Naive thymus-derived CD8-positive, alpha-beta T cell (primary cell): ENCODE data around the gene PBX2. TPM values are rescaled to one million over a fixed set of nuclear protein-coding genes. Genes with fewer than 3 reads are reported as not detected.
A peak's percentile ranks its signal among the peaks of the same experiment; 100 is the strongest.

ENCODE experiments used
- ATAC-seq, 2 donors: fragments of 150-1000 bp; cut with Tn5 transposase in 1 of 2; sonication (Bioruptor Pico), chemical (Tn5 transposase) in 1 of 2; 1 replicate in 1 of 2; 2 replicates in 1 of 2; pipeline ENCODE4 v1.10.0; 2021; ENCODE audit warnings: mild to moderate bottlenecking in 2 of 2, moderate library complexity in 2 of 2
- POLR2A ChIA-PET: fragments of 350-600 bp; sonication (Branson Sonifier 250); formaldehyde crosslinking; loops from one replicate; lab custom pipeline; 2021; ENCODE audit warnings: antibody characterized with exemption; lab: Charles Lee
- DNase-seq, 10 donors: peaks; one replicate each; pipeline versions ENCODE4 v3.0.0 to v3.0.0-alpha.2; 2020 to 2022
- H3K27ac Mint-ChIP-seq, 10 donors: one replicate each; pipeline ENCODE4 v1.8.0; 2020 to 2022; ENCODE audit warnings: mild to moderate bottlenecking in 10 of 10, mixed read lengths in 10 of 10, moderate library complexity in 4 of 10, inconsistent platforms in 1 of 10
- H3K27me3 Mint-ChIP-seq, 5 donors: one replicate each; pipeline ENCODE4 v1.8.0; 2021 to 2022; ENCODE audit warnings: mixed read lengths in 5 of 5
- H3K36me3 Mint-ChIP-seq, 3 donors: one replicate each; pipeline ENCODE4 v1.8.0; 2020 to 2022; ENCODE audit warnings: mixed read lengths in 3 of 3, mild to moderate bottlenecking in 2 of 3, inconsistent platforms in 1 of 3
- H3K4me1 Mint-ChIP-seq, 4 donors: one replicate each; pipeline ENCODE4 v1.8.0; 2021 to 2022; ENCODE audit warnings: mixed read lengths in 4 of 4
- H3K4me3 Mint-ChIP-seq, 10 donors: one replicate each; pipeline ENCODE4 v1.8.0; 2020 to 2022; ENCODE audit warnings: mild to moderate bottlenecking in 10 of 10, mixed read lengths in 10 of 10, moderate library complexity in 6 of 10, inconsistent platforms in 1 of 10
- H3K9me3 Mint-ChIP-seq, 9 donors: one replicate each; pipeline ENCODE4 v1.8.0; 2020 to 2022; ENCODE audit warnings: mixed read lengths in 9 of 9, mild to moderate bottlenecking in 3 of 9, inconsistent platforms in 1 of 9, moderate library complexity in 1 of 9
- polyA plus RNA-seq, 3 donors: library from polyadenylated mRNA; unstranded; fragments of 300-500 nt; fragmentation: Illumina TruSeq; gene quantifications; one replicate each; pipeline ENCODE4 v1.2.3, GENCODE V29; 2021
- total RNA-seq, 8 experiments: library from RNA in 2 of 8; stranded (reverse) in 2 of 8; gene quantifications; one replicate each; pipeline ENCODE4 v1.2.3 and lab custom pipeline; 2021 to 2026

PBX2 gene
- total and polyA plus RNA-seq, 5 experiments from 2014 or later: 1.6 to 174 (median 2.2) TPM

- Mint-ChIP-seq H3K27ac (peak overlapping the region; percentile 95 to 100 (median 98)), H3K4me3 (peak overlapping the region; percentile 88 to 100 (median 94)), H3K4me1 (peaks cover 49 to 78% (median 76%) of the 10 kb centered on the region in 4 donors), H3K27me3 (no peaks in the 10 kb centered on the region), H3K36me3 (peaks cover 0 to 30% (median 4%) of the 10 kb centered on the region in 3 donors), H3K9me3 (no peaks in the 10 kb centered on the region)
- DNase-seq (peak in 1 of 10 donors; percentile 7), ATAC-seq (no peak)
- POLR2A ChIA-PET: interaction anchor here (0.7 to 9.4 kb wide), 9 partner anchors 13 to 795 kb away, joined by 3 to 303 read pairs (median 9); partner anchors contain the start of genes ATF6B, DXO, EGFL8 and FKBPL
Observed at GRCh38 chr6:32176476-32177182, 13.4 kb downstream of the PBX2 start.

- ATAC-seq (peak; percentile 42 to 46), DNase-seq (peak; percentile 90 to 98 (median 96))
- Mint-ChIP-seq H3K9me3 (no peaks in the 10 kb centered on the region), H3K36me3 (peaks cover 0 to 26% (median 4%) of the 10 kb centered on the region in 3 donors), H3K4me1 (peaks cover 52 to 80% (median 77%) of the 10 kb centered on the region in 4 donors), H3K4me3 (peak within 1 kb of the TSS; percentile 88 to 100 (median 94)), H3K27ac (peak within 1 kb of the TSS; percentile 95 to 100 (median 98)), H3K27me3 (no peaks in the 10 kb centered on the region)
- POLR2A ChIA-PET: interaction anchor here (0.7 to 9.4 kb wide), 7 partner anchors 12 to 795 kb away, joined by 3 to 303 read pairs (median 9); partner anchors contain the start of genes ATF6B, DXO, EGFL8 and FKBPL
Observed at GRCh38 chr6:32175711-32176475, 14.1 kb downstream of the PBX2 start, which contains the start of gene AGPAT1. Gene AGPAT1, minus strand, starts transcription at chr6:32176084. Its CDS starts 4,588 bp downstream, at chr6:32171496.

- ATAC-seq (no peak), DNase-seq (peak in 1 of 10 donors; percentile 38)
- POLR2A ChIA-PET: no interaction called here
- peaks cover 0 to 23% (median 4%) of the 10 kb centered on the region in 3 donors for H3K36me3 Mint-ChIP-seq
- H3K4me3 Mint-ChIP-seq: peak overlapping the region; percentile 80 to 100 (median 93)
- no peaks in the 10 kb centered on the region for H3K27me3 Mint-ChIP-seq
- H3K4me1 Mint-ChIP-seq: peaks cover 48 to 75% (median 74%) of the 10 kb centered on the region in 4 donors
- H3K9me3 Mint-ChIP-seq: no peaks in the 10 kb centered on the region
- H3K27ac Mint-ChIP-seq: peak overlapping the region; percentile 38 to 99 (median 84)
Observed at GRCh38 chr6:32175322-32175710, 14.7 kb downstream of the PBX2 start.

GRCh38 chr6:32174416-32174815, 15.6 kb downstream of the PBX2 start:
- peak overlapping the region in 9 of 10 donors; percentile 56 to 100 (median 93) for H3K4me3 Mint-ChIP-seq
- no peak for ATAC-seq
- no peaks in the 10 kb centered on the region for H3K9me3 Mint-ChIP-seq
- H3K4me1 Mint-ChIP-seq: peaks cover 51 to 76% (median 68%) of the 10 kb centered on the region in 4 donors
- H3K36me3 Mint-ChIP-seq: peaks cover 0 to 23% (median 5%) of the 10 kb centered on the region in 3 donors
- H3K27me3 Mint-ChIP-seq: no peaks in the 10 kb centered on the region
- POLR2A ChIA-PET: interaction anchor here (1.0 to 2.2 kb wide), 3 partner anchors 12 to 45 kb away, joined by 3 to 6 read pairs (median 4); no protein-coding TSS in a partner anchor
- peak overlapping the region in 7 of 10 donors; percentile 15 to 99 (median 52) for H3K27ac Mint-ChIP-seq
- peak in 1 of 10 donors; percentile 24 for DNase-seq

- no peaks in the 10 kb centered on the region for H3K9me3 Mint-ChIP-seq
- no peaks in the 10 kb centered on the region for H3K27me3 Mint-ChIP-seq
- DNase-seq: peak in 2 of 10 donors; percentile 13 to 41
- POLR2A ChIA-PET: interaction anchor here (0.7 to 2.2 kb wide), 4 partner anchors 15 to 45 kb away, joined by 3 to 6 read pairs (median 3); partner anchors contain the start of gene ATF6B
- H3K27ac Mint-ChIP-seq: peak overlapping the region; percentile 18 to 87 (median 70)
- H3K4me1 Mint-ChIP-seq: peaks cover 45 to 74% (median 59%) of the 10 kb centered on the region in 4 donors
- H3K4me3 Mint-ChIP-seq: peak overlapping the region in 8 of 10 donors; percentile 19 to 97 (median 53)
- ATAC-seq: no peak
- H3K36me3 Mint-ChIP-seq: peaks cover 0 to 26% (median 5%) of the 10 kb centered on the region in 3 donors
Observed at GRCh38 chr6:32173051-32173727, 16.8 kb downstream of the PBX2 start.

- H3K9me3 Mint-ChIP-seq: no peaks in the 10 kb centered on the region
- POLR2A ChIA-PET: no interaction called here
- H3K27ac Mint-ChIP-seq: peak overlapping the region in 4 of 10 donors; percentile 12 to 57 (median 46)
- ATAC-seq: no peak
- DNase-seq: no peak
- peaks cover 0 to 38% (median 5%) of the 10 kb centered on the region in 3 donors for H3K36me3 Mint-ChIP-seq
- H3K4me3 Mint-ChIP-seq: peak overlapping the region in 1 of 10 donors; percentile 12
- peaks cover 36 to 64% (median 43%) of the 10 kb centered on the region in 4 donors for H3K4me1 Mint-ChIP-seq
- H3K27me3 Mint-ChIP-seq: no peaks in the 10 kb centered on the region
Observed at GRCh38 chr6:32171234-32171633, 18.8 kb downstream of the PBX2 start.

GRCh38 chr6:32170294-32170693, 19.7 kb downstream of the PBX2 start:
- H3K9me3 Mint-ChIP-seq: no peaks in the 10 kb centered on the region
- peaks cover 0 to 44% (median 5%) of the 10 kb centered on the region in 3 donors for H3K36me3 Mint-ChIP-seq
- DNase-seq: peak in 1 of 10 donors; percentile 11
- H3K27me3 Mint-ChIP-seq: no peaks in the 10 kb centered on the region
- H3K4me1 Mint-ChIP-seq: peaks cover 31 to 60% (median 39%) of the 10 kb centered on the region in 4 donors
- H3K27ac Mint-ChIP-seq: peak overlapping the region in 1 of 10 donors; percentile 39
- H3K4me3 Mint-ChIP-seq: no peak overlapping the region
- no peak for ATAC-seq
- POLR2A ChIA-PET: interaction anchor here (0.5 to 1.8 kb wide), 2 partner anchors 25 to 27 kb away, joined by 4 to 5 read pairs; no protein-coding TSS in a partner anchor

- peaks cover 0 to 49% (median 5%) of the 10 kb centered on the region in 3 donors for H3K36me3 Mint-ChIP-seq
- H3K9me3 Mint-ChIP-seq: no peaks in the 10 kb centered on the region
- peak overlapping the region in 3 of 10 donors; percentile 36 to 55 (median 44) for H3K27ac Mint-ChIP-seq
- H3K4me1 Mint-ChIP-seq: peaks cover 18 to 54% (median 30%) of the 10 kb centered on the region in 4 donors
- ATAC-seq (no peak), DNase-seq (peak in 1 of 10 donors; percentile 45)
- POLR2A ChIA-PET: interaction anchor here (0.6 to 1.8 kb wide), 4 partner anchors 14 to 85 kb away, joined by 3 to 5 read pairs (median 3); no protein-coding TSS in a partner anchor
- no peaks in the 10 kb centered on the region for H3K27me3 Mint-ChIP-seq
- H3K4me3 Mint-ChIP-seq: no peak overlapping the region
Observed at GRCh38 chr6:32168807-32169591, 21.0 kb downstream of the PBX2 start.

- H3K9me3 Mint-ChIP-seq: no peaks in the 10 kb centered on the region
- H3K4me1 Mint-ChIP-seq: peaks cover 12 to 48% (median 24%) of the 10 kb centered on the region in 4 donors
- H3K27me3 Mint-ChIP-seq: no peaks in the 10 kb centered on the region
- ATAC-seq: no peak
- POLR2A ChIA-PET: no interaction called here
- no peak overlapping the region for H3K4me3 Mint-ChIP-seq
- H3K36me3 Mint-ChIP-seq: peaks cover 0 to 49% (median 5%) of the 10 kb centered on the region in 3 donors
- peak overlapping the region in 3 of 10 donors; percentile 36 to 44 (median 43) for H3K27ac Mint-ChIP-seq
- peak in 1 of 10 donors; percentile 27 for DNase-seq
Observed at GRCh38 chr6:32168350-32168749, 21.7 kb downstream of the PBX2 start.

GRCh38 chr6:32167761-32168262, 22.2 kb downstream of the PBX2 start:
- ATAC-seq (no peak), DNase-seq (peak in 1 of 10 donors; percentile 36)
- Mint-ChIP-seq H3K36me3 (peaks cover 0 to 54% (median 5%) of the 10 kb centered on the region in 3 donors), H3K27ac (peak overlapping the region in 8 of 10 donors; percentile 18 to 74 (median 58)), H3K9me3 (no peaks in the 10 kb centered on the region), H3K27me3 (no peaks in the 10 kb centered on the region), H3K4me1 (peaks cover 7 to 43% (median 19%) of the 10 kb centered on the region in 4 donors), H3K4me3 (no peak overlapping the region)
- POLR2A ChIA-PET: no interaction called here
